ENCODE data around the gene NFU1.
"Not testable (repeated sequence)": the region's sequence is repeated elsewhere in the genome, so short reads cannot be mapped to it uniquely, and the experiment has no call there.

NFU1 gene

GRCh38 chr2:69450735-69451416, 13.6 kb upstream of the NFU1 start:
- no peak for DNase-seq (ENCODE audit: low read depth in 2 of 2)

- DNase-seq (ENCODE audit: low read depth in 2 of 2) = no peak
Observed at GRCh38 chr2:69449906-69450305, 12.7 kb upstream of the NFU1 start.

GRCh38 chr2:69443673-69444072, 6.4 kb upstream of the NFU1 start:
- not testable (repeated sequence) for DNase-seq (ENCODE audit: low read depth in 2 of 2)

DNA sequence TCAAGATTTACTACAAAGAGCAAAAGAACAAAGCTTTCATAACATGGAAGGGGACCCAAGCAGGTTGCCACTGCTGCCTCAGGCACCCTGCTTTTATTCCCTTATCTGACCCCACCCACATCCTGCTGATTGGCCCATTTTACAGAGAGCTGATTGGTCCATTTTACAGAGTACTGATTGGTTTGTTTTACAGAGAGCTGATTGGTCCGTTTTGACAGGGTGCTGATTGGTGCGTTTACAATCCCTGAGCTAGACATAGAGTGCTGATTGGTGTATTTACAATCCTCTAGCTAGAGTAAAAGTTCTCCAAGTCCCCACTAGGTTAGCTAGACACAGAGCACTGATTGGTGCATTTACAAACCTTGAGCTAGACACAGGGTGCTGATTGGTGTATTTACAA, 2.3 kb upstream of the NFU1 start:
- DNase-seq (ENCODE audit: low read depth in 2 of 2) = not testable (repeated sequence)

- no peak for DNase-seq (ENCODE audit: low read depth in 2 of 2)
Observed at GRCh38 chr2:69438580-69438979, 1.3 kb upstream of the NFU1 start.

DNA sequence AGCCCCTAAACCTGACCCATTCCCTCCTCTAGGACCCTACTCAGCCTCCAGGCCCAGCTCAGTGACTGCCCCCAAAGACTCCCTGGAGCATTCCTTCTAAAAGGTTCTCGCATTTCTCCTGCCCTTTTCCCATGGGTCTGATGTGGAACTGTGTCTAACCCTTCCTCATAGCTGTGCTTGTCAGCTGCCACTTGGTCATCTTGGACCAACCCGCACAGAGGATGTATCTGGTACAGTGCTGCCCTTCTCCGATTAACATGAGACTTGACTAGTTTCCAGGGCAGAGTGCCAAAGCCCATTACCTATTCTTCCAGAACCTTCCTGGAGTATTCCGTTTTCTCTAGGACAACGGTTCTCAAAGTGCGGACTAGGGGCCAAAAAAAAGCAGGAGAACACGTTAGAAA, 518 bp upstream of the NFU1 start:
- no peak for DNase-seq (ENCODE audit: low read depth in 2 of 2)

GRCh38 chr2:69436596-69436937, 668 bp downstream of the NFU1 start:
- DNase-seq (ENCODE audit: low read depth in 2 of 2) = no peak

DNA sequence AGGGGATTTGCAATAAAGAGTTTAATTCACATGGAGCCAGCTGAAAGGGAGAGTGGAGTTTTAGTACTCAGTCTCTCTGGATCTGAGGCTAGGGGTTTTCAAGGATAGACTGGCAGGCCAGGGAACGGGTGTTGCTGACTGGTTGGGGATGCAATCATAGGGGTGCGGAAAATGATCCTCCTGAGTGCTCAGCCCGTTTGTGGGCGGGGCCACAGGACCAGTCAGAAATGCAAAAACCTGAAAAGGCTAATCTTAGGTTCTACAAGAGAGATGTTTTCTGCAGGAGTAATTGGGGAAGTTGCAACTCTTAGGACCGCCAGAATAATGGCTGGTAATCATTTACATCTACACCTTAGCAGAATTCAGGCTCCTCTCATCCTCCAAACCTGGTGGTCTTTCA, 2.5 kb downstream of the NFU1 start:
- no peak for DNase-seq (ENCODE audit: low read depth in 2 of 2)

- DNase-seq (ENCODE audit: low read depth in 2 of 2) = no peak
Observed at GRCh38 chr2:69429491-69430183, 7.6 kb downstream of the NFU1 start.

DNA sequence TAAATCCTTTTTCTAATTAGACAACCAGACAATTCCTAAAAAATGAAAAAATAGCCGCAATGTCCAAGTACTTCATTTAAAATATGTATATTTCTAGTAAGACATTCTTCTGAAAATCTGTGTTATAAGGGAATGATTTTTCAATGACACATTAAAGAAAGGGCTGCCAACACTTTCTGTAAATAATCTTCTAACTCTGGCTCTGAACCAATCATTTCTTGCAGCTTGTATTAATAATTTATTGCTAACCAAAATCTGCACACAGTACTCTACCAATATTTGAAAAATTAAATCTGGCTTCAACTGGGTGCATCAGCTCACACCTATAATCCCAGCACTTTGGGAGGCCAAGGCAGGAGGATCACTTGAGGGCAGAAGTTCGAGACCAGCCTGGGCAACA, 8.3 kb downstream of the NFU1 start:
- no peak for DNase-seq (ENCODE audit: low read depth in 2 of 2)

DNA sequence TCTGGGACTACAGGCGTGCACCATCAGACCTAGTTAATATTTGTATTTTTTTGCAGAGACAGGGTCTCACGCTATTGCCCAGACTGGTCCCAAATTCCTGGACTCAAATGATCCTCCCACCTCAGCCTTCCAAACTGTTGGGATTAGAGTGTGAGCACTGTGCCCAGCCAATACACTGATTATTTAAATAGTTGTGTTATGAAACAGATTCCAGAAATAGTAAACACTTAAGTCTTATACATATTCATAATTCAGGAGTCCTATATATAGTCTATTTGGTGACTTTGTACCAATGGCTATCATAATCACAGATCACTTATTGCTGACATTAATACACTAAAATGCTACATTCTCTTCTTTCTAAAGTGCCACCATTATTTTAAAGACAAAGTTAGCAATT, 12.8 kb downstream of the NFU1 start:
- no peak for DNase-seq (ENCODE audit: low read depth in 2 of 2)

DNA sequence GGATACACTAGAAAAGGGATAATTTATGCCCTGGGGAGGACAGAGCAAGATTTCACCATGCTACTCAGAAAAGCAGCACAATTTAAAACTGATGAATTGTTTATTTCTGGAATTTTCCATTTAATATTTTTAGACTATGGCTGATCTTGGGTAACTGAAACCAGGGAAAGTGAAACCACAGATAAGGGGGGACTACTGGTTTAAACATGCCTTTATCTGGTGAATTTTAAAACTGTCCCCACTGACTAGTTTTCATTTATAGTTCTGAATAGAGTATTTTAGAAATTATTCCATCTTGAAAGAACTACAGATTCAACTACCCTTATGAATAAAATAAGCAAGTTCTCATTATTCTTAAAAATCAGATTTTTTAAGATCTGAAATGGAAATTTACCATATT, 15.0 kb downstream of the NFU1 start:
- no peak for DNase-seq (ENCODE audit: low read depth in 2 of 2)

GRCh38 chr2:69419111-69419510, 18.1 kb downstream of the NFU1 start:
- DNase-seq (ENCODE audit: low read depth in 2 of 2) = not testable (repeated sequence)

GRCh38 chr2:69416147-69416546, 21.1 kb downstream of the NFU1 start:
- no peak for DNase-seq (ENCODE audit: low read depth in 2 of 2)

GRCh38 chr2:69411120-69411519, 26.1 kb downstream of the NFU1 start:
- no peak for DNase-seq (ENCODE audit: low read depth in 2 of 2)

- no peak for DNase-seq (ENCODE audit: low read depth in 2 of 2)
Observed at GRCh38 chr2:69405306-69405705, 31.9 kb downstream of the NFU1 start.

GRCh38 chr2:69400121-69400520, 37.1 kb downstream of the NFU1 start:
- DNase-seq (ENCODE audit: low read depth in 2 of 2) = no peak

DNA sequence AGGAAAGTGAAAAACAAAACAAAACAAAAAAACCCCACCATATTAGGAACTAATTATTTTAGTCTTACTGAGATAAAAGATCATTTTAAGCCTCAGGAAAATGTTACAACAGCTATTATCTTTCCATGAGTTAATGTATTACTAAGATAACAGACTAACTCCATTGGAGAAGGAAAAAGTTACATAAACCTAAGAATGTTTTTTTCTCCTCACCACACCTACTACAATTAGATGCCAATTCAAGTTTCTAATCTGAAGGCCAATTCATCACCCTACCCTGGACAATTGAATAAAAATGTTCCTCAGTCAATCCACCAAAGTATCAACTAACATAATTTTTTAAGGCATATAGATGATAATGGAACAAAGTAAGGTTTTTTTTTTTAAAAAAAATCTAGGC, 40.0 kb downstream of the NFU1 start:
- DNase-seq (ENCODE audit: low read depth in 2 of 2) = no peak

DNA sequence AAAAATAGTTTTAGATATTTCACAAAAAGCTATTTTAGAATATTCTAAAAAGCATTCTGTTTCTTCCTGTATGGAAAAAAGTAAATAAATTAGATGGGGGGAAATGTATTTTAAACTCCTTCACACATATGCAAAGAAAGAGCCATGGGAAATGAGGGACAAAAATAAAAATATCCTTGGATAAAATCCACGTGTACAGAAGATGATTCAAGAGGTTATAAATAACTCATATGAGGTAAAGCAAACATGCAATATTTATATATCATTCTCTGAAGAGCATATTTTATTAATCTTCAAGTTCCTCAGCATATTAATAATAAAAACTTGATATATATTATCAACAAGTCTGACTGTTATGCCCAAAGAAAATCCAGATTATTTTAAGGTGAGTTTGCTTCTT, 41.4 kb downstream of the NFU1 start:
- DNase-seq (ENCODE audit: low read depth in 2 of 2) = no peak

GRCh38 chr2:69393963-69394362, 43.3 kb downstream of the NFU1 start:
- no peak for DNase-seq (ENCODE audit: low read depth in 2 of 2)

DNA sequence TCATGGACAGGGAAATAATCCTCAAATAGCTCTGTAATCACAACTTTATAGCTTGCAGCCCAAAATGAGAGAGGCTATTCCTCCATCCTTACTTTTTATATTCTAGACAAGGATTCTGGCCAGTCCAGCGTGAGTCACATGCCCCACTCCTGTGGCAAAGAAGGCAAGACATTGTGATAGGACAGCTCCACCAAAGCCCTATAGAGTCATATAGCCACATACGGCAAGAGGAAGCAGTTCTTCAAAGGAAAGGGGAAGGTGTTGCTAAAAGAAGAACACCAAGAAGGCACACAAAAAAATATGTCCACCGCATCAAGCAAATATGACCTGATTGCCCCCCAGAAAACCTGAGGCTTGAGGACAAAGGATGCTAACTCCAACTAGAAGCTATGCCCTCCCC, 46.8 kb downstream of the NFU1 start:
- DNase-seq (ENCODE audit: low read depth in 2 of 2) = no peak

DNA sequence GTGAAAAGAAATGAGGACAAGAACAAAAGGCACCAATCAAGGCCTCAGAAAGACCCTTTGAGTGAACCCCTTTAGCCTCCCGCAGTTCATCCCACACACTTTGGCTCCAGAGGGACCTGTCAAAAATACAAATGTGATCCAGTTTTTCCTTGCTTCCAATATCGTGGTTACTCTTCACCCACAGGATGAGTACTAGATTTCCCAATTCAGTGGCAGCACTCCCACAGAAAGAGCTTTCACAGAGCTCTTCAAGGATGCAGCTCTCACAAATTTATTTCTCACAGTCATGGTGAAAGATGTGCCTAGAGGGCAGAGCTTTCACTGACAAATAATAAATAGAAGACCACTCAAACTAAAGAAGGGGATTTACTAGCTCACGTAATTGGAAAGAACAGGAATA, 47.2 kb downstream of the NFU1 start:
- DNase-seq (ENCODE audit: low read depth in 2 of 2) = no peak

GRCh38 chr2:69389271-69389670, 48.0 kb downstream of the NFU1 start:
- DNase-seq (ENCODE audit: low read depth in 2 of 2) = no peak
